GM19438 (cell line): ENCODE measurements around the gene PSMA3.
A peak's percentile ranks its signal among the peaks of the same experiment; 100 is the strongest.
"Not testable (repeated sequence)": the region's sequence is repeated elsewhere in the genome, so short reads cannot be mapped to it uniquely, and the experiment has no call there.

Source experiments
- ATAC-seq: cut with Tn5 transposase; IDR thresholded peaks from one replicate; pipeline ENCODE4 v1.9.1; 2021; ENCODE audit warnings: low read depth; ENCODE audit not compliant: unreplicated experiment

Gene PSMA3

GRCh38 chr14:58244556-58245387 lies at the start of gene PSMA3:
TSS of gene PSMA3 (plus strand) at chr14:58244843. CDS start at chr14:58244921, 78 bp downstream.
- ATAC-seq = peak; percentile 84

DNA sequence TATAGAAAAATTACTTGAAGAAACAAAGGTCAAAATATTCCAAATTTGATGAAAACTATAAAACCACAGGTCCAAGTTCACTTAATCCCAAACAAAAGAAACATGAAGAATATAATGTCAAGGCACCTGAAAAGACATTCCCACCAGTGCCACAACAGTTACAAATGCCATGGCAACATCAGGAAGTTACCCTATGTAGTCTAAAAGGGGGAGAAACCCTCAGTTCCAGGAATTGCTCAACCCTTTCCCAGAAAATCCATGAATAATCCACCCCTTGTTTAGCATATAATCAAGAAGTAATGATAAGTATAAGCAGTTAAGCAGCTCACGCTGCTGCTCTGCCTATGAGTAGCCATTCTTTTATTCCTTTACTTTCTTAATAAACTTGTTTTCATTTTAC lies 48.4 kb upstream of the PSMA3 start:
- no peak for ATAC-seq

GRCh38 chr14:58198086-58198485 lies 46.6 kb upstream of the PSMA3 start:
- ATAC-seq = no peak

- peak; percentile 89 for ATAC-seq
Measured at GRCh38 chr14:58199726-58200479, 44.7 kb upstream of the PSMA3 start, which contains the start of gene ACTR10. TSS of gene ACTR10 (plus strand) at chr14:58200149. CDS start at chr14:58200218, 69 bp downstream.

- ATAC-seq = peak; percentile 19
Measured at GRCh38 chr14:58200480-58200841, 44.2 kb upstream of the PSMA3 start.

GRCh38 chr14:58200846-58201245 lies 43.8 kb upstream of the PSMA3 start:
- ATAC-seq = no peak

DNA sequence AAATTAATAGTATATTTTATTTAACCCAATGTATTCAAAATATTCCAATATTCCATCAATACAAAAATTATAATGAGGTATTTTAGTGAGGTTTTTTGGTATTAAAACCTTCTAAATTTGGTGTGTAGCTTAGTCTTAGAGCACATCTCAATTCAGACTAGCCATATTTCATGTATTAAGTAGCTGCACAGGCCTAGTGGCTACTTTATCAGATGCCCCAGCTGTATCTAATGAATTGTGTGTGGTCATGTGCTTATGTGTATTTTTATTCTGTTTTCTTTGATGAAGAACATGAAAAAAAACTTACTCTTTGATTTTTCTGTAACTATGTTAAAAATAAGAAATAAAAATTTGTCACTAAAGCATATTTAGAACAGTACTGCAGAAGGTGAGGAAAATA lies 31.5 kb upstream of the PSMA3 start:
- ATAC-seq = no peak

GRCh38 chr14:58215191-58215914 lies 29.3 kb upstream of the PSMA3 start:
- no peak for ATAC-seq

- no peak for ATAC-seq
Measured at GRCh38 chr14:58216544-58216943, 28.1 kb upstream of the PSMA3 start.

DNA sequence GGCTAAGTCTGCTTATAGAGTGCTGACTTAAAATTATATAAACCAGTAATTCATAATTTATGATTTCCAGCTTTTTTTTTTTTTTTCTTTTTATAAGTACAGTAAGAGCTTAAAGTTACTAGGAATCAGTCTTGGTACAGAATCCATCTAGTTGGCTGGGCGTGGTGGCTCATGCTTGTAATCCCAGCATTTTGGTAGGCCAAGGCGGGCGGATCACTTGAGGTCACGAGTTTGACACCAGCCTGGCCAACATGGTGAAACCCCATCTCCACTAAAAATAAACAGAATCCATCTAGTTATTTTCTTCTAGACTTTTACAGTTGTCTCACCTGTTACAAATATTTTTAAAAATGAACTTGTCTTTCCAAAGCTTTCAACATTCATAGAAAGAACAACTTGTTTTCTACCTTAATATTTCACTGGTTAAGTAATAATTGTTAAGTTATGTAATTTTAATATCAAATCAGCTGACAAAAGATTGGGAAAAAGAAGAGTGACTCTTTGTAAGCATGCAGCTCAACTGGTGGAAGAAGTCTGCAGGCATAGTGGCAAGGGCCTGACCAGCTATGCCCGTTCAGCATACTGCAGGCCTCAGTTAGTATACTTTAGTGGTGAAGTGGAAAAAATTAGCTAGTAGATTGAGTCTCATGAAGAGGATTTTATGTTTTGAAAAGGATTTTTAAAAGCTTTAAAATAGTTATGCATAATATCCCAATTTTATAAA lies 17.4 kb upstream of the PSMA3 start:
- ATAC-seq = no peak

- ATAC-seq = no peak
Measured at GRCh38 chr14:58238252-58239243, 6.1 kb upstream of the PSMA3 start.

GRCh38 chr14:58239244-58240195 lies 5.1 kb upstream of the PSMA3 start:
- no peak for ATAC-seq

GRCh38 chr14:58243790-58244555 lies 670 bp upstream of the PSMA3 start:
- ATAC-seq = peak; percentile 45

GRCh38 chr14:58245562-58245961 lies 919 bp downstream of the PSMA3 start:
- no peak for ATAC-seq

GRCh38 chr14:58249611-58250010 lies 5.0 kb downstream of the PSMA3 start:
- no peak for ATAC-seq

- ATAC-seq = no peak
Measured at GRCh38 chr14:58258156-58258555, 13.5 kb downstream of the PSMA3 start.

- ATAC-seq = not testable (repeated sequence)
Measured at GRCh38 chr14:58262005-58262404, 17.4 kb downstream of the PSMA3 start.
